ENCODE results near the gene PXN. TPM values are rescaled to one million over a fixed set of nuclear protein-coding genes. Genes with fewer than 3 reads are reported as not detected.

Gene PXN
- total RNA-seq, 1 experiment from 2014 or later, result 89.9 TPM

- H3K36me3 ChIP-seq (replicated peaks; ENCODE audit: control insufficient read depth, insufficient read depth, low read length), result peaks cover 15% of the 10 kb centered on the region
- H3K27me3 ChIP-seq (ENCODE audit: control insufficient read depth, insufficient read depth, low read length), result no peaks in the 10 kb centered on the region
- H3K4me3 ChIP-seq (ENCODE audit: insufficient read depth, low read depth, low read length), result no peak overlapping the region
- peak; percentile 95 for DNase-seq
Measured at GRCh38 chr12:120228291-120229070, 37.0 kb downstream of the PXN start.

- H3K4me3 ChIP-seq (ENCODE audit: insufficient read depth, low read depth, low read length), result no peak overlapping the region
- H3K36me3 ChIP-seq (replicated peaks; ENCODE audit: control insufficient read depth, insufficient read depth, low read length), result peaks cover 18% of the 10 kb centered on the region
- no peaks in the 10 kb centered on the region for H3K27me3 ChIP-seq (ENCODE audit: control insufficient read depth, insufficient read depth, low read length)
- DNase-seq, result no peak
Measured at GRCh38 chr12:120228041-120228290, 37.6 kb downstream of the PXN start.

DNA sequence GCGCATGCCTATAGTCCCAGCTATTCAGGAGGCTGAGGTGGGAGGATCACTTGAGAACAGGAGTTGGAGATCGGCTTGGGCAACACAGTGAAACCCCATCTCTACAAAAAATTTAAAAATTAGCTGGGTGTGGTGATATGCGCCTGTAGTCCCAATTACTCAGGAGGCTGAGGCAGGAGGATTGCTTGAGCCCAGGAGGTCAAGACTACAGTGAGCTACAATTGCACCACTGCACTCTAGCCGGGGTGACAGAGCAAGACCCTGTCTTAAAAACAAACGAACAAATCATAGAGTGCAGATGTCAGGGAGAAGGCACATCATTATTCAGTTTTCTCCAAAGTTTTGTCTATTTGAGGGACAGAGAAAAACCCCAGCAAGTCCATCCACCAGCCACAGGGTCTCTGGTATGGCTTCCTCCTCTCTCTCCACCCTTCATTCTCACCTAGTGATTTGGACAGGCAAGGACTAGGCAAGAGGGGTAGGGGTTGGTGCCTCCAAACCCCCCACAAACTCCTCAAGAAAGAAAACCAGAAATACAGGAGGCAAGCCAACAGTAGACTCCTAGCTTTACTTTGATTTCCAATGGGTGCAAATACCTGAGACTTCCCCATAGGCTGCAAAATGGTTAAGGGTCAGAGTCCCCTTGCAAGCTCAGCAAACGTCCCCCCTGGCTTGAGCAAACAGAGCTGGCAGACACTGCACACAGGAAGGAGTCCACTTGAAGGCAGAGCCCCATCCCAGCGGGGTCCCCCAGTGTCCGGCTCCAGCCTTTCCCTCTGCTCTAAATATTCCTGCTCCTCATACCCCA lies 38.1 kb downstream of the PXN start:
- H3K27me3 ChIP-seq (ENCODE audit: control insufficient read depth, insufficient read depth, low read length), result no peaks in the 10 kb centered on the region
- H3K4me3 ChIP-seq (ENCODE audit: insufficient read depth, low read depth, low read length), result no peak overlapping the region
- DNase-seq, result peak; percentile 49
- peaks cover 23% of the 10 kb centered on the region for H3K36me3 ChIP-seq (replicated peaks; ENCODE audit: control insufficient read depth, insufficient read depth, low read length)

DNA sequence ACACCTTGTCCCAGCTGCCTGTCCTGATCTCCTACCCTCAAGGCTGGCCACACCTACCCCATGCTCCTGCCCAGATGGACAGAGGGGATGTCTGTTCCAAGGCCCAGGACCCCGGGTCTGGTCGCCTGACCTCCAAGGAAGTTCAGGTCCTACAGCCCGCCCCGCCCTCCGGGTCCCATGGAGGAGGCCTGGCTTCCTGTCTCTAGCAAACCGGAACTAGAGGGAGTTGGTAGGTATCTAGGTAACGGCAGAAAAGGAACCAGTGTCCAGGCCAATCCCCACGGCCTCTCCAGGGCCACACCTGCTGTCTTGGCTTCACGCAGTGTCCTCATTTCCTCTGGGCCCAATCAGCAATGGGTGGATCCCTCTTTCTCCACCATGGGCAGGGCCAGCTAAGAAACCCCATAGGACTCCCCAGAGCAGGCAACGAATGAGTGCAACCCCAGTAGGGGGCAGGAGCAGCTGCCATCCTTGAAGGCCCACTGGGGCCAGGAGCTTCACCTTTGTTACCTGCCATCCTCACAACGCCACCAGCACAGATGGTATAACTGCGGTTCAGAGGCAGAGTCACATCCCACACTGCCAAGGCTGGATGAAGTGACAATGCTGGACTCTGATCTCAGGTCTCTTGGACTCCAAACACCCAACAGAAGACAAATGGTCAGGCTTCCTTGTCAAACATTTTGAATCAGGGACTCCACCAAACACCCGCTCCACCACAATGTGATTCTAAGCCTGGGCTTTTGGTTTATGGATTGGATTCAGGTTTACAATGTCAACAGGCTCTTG lies 39.5 kb downstream of the PXN start:
- Histone ChIP-seq H3K27me3 (ENCODE audit: control insufficient read depth, insufficient read depth, low read length) (no peaks in the 10 kb centered on the region), H3K36me3 (replicated peaks; ENCODE audit: control insufficient read depth, insufficient read depth, low read length) (peaks cover 36% of the 10 kb centered on the region), H3K4me3 (ENCODE audit: insufficient read depth, low read depth, low read length) (no peak overlapping the region)
- peak; percentile 72 for DNase-seq

- peak; percentile 61 for DNase-seq
- Histone ChIP-seq H3K27me3 (ENCODE audit: control insufficient read depth, insufficient read depth, low read length) (no peaks in the 10 kb centered on the region), H3K4me3 (ENCODE audit: insufficient read depth, low read depth, low read length) (no peak overlapping the region), H3K36me3 (replicated peaks; ENCODE audit: control insufficient read depth, insufficient read depth, low read length) (peaks cover 41% of the 10 kb centered on the region)
Measured at GRCh38 chr12:120225200-120225558, 40.4 kb downstream of the PXN start.

- Histone ChIP-seq H3K4me3 (ENCODE audit: insufficient read depth, low read depth, low read length) (no peak overlapping the region), H3K27me3 (ENCODE audit: control insufficient read depth, insufficient read depth, low read length) (no peaks in the 10 kb centered on the region), H3K36me3 (replicated peaks; ENCODE audit: control insufficient read depth, insufficient read depth, low read length) (peaks cover 43% of the 10 kb centered on the region)
- DNase-seq, result peak; percentile 67
Measured at GRCh38 chr12:120224304-120225199, 41.0 kb downstream of the PXN start.

GRCh38 chr12:120223458-120224303 lies 41.8 kb downstream of the PXN start:
- DNase-seq, result no peak
- no peaks in the 10 kb centered on the region for H3K27me3 ChIP-seq (ENCODE audit: control insufficient read depth, insufficient read depth, low read length)
- peaks cover 50% of the 10 kb centered on the region for H3K36me3 ChIP-seq (replicated peaks; ENCODE audit: control insufficient read depth, insufficient read depth, low read length)
- H3K4me3 ChIP-seq (ENCODE audit: insufficient read depth, low read depth, low read length), result no peak overlapping the region

DNA sequence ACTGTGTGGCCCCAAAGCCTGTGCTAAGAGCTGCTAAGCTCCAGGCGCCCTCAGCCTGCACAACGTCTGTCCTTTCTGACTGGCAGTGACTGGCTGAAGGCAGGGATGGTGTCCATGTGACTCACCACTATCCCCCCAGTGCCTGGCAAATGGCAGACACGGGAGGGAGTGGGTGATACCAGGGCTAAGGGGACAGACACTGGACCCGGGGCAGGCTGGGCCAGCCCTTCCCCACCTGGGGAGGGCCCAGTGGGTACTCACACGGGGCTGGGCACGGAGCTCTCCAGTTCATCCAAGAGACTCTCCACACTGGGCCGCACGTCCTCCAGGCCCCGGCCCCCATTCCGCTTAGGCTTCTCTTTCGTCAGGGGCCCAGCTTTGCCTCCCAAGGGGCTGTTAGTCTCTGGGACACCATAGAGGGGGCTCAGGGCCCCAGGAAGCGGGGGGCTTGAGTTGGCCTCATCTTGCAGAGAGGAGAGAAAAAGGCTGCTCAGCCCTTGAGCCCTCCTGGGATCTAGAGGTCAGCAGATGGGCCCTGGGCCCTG lies 43.2 kb downstream of the PXN start:
- Histone ChIP-seq H3K4me3 (ENCODE audit: insufficient read depth, low read depth, low read length) (no peak overlapping the region), H3K36me3 (replicated peaks; ENCODE audit: control insufficient read depth, insufficient read depth, low read length) (peaks cover 50% of the 10 kb centered on the region), H3K27me3 (ENCODE audit: control insufficient read depth, insufficient read depth, low read length) (no peaks in the 10 kb centered on the region)
- DNase-seq, result peak; percentile 39

DNA sequence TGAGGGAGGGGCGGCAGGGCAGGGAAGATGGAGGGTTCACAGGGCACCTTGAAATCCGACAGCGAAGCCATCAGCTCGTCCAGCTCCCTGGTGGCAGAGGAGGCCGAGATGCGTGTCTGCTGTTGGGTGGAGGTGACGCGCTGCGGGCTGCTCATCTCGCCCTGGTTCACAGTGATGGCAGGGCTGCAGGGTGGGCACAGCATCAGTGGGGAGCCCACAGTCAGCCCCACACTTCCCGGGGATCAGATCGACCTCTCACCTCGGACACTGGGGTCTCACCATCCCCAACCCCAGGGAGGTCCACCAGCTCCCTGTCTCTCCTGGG lies 44.0 kb downstream of the PXN start:
- no peaks in the 10 kb centered on the region for H3K27me3 ChIP-seq (ENCODE audit: control insufficient read depth, insufficient read depth, low read length)
- no peak overlapping the region for H3K4me3 ChIP-seq (ENCODE audit: insufficient read depth, low read depth, low read length)
- H3K36me3 ChIP-seq (replicated peaks; ENCODE audit: control insufficient read depth, insufficient read depth, low read length), result peaks cover 49% of the 10 kb centered on the region
- peak; percentile 32 for DNase-seq

DNA sequence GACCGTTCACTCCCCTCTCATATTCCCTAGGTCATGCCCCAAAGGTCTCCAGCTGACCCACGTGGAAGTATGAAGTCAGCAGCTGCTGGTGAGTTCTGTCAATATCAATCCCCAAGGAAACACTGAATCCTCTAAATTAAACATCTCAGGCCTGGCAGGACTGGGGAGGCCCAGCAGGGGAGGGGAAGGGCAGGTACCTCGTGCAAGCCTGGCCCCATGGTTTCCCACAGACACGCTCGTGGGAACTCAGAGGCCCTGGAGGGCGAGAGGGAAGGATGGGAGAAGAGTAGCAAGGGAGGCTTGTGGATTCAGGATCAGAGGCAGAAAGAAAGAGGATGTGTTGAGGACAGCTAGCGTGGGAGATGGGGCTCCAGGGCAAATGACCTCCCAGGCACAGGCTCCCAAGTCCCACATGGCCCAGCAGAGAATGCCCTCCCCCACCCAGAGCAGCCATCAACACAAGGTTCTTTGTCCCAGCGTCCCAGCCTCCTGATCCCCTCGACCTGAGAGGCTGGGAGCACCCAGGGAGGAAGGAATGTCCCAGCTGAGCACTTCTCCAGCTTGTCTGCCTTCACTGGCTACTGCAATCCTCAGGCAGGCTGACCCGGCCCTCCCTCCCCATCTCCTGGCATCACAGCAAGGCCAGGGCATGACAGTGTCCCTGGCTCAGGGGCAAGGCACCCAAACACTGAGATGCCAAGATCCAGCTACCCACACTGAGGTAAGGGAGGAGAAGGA lies 44.5 kb downstream of the PXN start:
- H3K4me3 ChIP-seq (ENCODE audit: insufficient read depth, low read depth, low read length), result no peak overlapping the region
- DNase-seq, result peak; percentile 42
- H3K36me3 ChIP-seq (replicated peaks; ENCODE audit: control insufficient read depth, insufficient read depth, low read length), result peaks cover 44% of the 10 kb centered on the region
- H3K27me3 ChIP-seq (ENCODE audit: control insufficient read depth, insufficient read depth, low read length), result no peaks in the 10 kb centered on the region

DNA sequence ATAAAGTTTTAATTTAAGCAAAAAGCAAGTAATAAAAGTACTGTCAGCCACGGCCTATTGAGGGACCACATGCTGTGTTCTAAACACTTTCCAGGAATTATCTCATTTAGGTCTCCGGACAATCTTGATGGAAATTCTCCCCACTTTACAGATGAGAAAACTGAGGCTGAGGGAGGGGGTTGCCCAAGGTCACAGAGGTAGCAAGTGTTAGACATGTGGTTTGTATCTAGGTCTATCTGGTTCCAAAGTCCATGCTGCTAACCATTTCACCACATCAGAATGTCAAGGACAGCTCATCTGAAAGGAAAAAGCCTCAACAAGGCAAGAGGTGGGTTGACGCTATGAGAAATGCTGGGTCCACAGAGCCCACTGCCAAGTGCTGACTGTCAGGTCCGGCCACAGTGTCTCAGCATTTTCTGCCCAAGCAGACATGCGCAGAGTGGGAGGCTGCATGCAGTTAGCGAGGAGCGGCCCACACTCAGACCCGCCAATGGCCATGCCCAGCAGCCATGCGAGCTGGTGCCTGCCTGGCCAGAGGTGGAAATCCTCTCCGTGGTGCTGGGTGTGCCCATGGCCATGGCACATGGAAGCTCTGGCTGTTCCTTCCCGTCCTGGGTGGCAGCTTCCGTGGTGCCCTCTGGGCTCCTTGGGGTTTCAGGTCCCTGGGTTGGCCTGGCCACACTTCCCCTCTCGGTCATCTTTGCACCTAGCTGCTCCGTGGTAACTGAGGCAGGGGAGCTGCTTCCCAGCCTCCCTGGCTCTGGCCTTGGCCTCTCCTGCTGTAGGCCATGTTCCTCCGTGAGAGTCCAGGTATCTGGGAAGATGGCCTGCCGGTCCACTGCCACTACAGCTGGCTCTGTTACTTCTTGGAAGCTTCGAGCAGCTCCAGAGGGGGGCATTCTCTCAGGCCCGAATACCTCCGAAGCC lies 46.6 kb downstream of the PXN start:
- Histone ChIP-seq H3K4me3 (ENCODE audit: insufficient read depth, low read depth, low read length) (no peak overlapping the region), H3K36me3 (replicated peaks; ENCODE audit: control insufficient read depth, insufficient read depth, low read length) (peaks cover 47% of the 10 kb centered on the region), H3K27me3 (ENCODE audit: control insufficient read depth, insufficient read depth, low read length) (no peaks in the 10 kb centered on the region)
- peak; percentile 33 for DNase-seq
